Psoas muscle (tissue), 8 donors: ENCODE results near the gene GRB10. TPM values are rescaled to one million over a fixed set of nuclear protein-coding genes. Genes with fewer than 3 reads are reported as not detected.

Experiments
- ATAC-seq, 4 donors: fragments of 200-7000 bp; cut with Tn5 transposase; one replicate each; pipeline ENCODE4 v1.9.1; 2020; ENCODE audit warnings: moderate library complexity in 3 of 4, mild to moderate bottlenecking in 2 of 4
- DNase-seq, 2 donors: peaks; one replicate each; pipeline ENCODE4 v3.0.0-alpha.2; 2020
- H3K27ac ChIP-seq: fragments of 200-600 bp; one replicate; pipeline ENCODE4 v1.8.0; 2022
- H3K27me3 ChIP-seq, 3 donors: fragments of 200-600 bp in 1 of 3; one replicate each; pipeline versions ENCODE4 v1.6.1 to v1.8.0; 2013 to 2022; ENCODE audit warnings: low read length in 2 of 3, mild to moderate bottlenecking in 2 of 3, moderate library complexity in 1 of 3; ENCODE audit not compliant: insufficient read depth in 3 of 3
- H3K36me3 ChIP-seq, 2 donors: fragments of 200-600 bp in 1 of 2; one replicate each; pipeline versions ENCODE4 v1.6.1 to v1.8.0; 2013 to 2022; ENCODE audit warnings: low read depth in 1 of 2, mild to moderate bottlenecking in 1 of 2, moderate library complexity in 1 of 2; ENCODE audit not compliant: insufficient read depth in 1 of 2
- H3K4me1 ChIP-seq: fragments of 200-600 bp; one replicate; pipeline ENCODE4 v1.8.0; 2022
- H3K4me3 ChIP-seq: fragments of 200-600 bp; one replicate; pipeline ENCODE4 v1.8.0; 2022; ENCODE audit warnings: mild to moderate bottlenecking
- H3K9me3 ChIP-seq: fragments of 200-600 bp; one replicate; pipeline ENCODE4 v1.8.0; 2022
- WGBS, 3 donors: extraction: QIAGEN DNeasy Blood & Tissue Kit; methylation state at CpG; one replicate each; pipeline versions ENCODE4 v1.1.6 to v1.1.7; 2013; 5-methylcytosine and 5-hydroxymethylcytosine counted together
- intact Hi-C, 2 donors: fragments of 100-400 bp; cut with DNase I; formaldehyde crosslinking; loops; one replicate each; pipeline versions ENCODE4 v1.11.0 to v1.14.2; 2022
- polyA plus RNA-seq, 3 donors: library from polyadenylated mRNA; stranded (reverse); fragments of 200-250 nt; gene quantifications; one replicate each; pipeline ENCODE4 v1.2.3, GENCODE V29; 2013
- total RNA-seq, 4 donors: library from RNA; stranded (reverse); fragmentation: NEBNext Ultra II Directional in 2 of 4; extraction: Animal tissue kit (Norgen Biotek cat#: 25700) in 2 of 4; gene quantifications; one replicate each; pipeline versions ENCODE4 v1.2.1 to v1.2.4, GENCODE V29; 2021 to 2023
- TF ChIP-seq, protein P1 (sequence below): fragments of 200-600 bp; IDR thresholded peaks from one replicate; pipeline ENCODE4 v1.8.0; 2022; ENCODE audit warnings: antibody characterized with exemption
- donor health status: healthy with polysubstance abuse.
- donor health status: DM: no; HTN: no; CAD: no; lungs with moderate emphysema.
- donor health status: Bipolar disorder and iron deficiency.
- donor health status: healthy.
- donor health status: DM: yes; HTN: yes; CAD: no.
- donor health status: DM: no; HTN: no; CAD: no.
- donor health status: DM: no; HTN: no; CAD: no.
- donor health status: DM: yes; HTN: yes; CAD: no.

Gene GRB10
- total and polyA plus RNA-seq, 7 donors = 25.8 to 72.7 (median 53.0) TPM

DNA sequence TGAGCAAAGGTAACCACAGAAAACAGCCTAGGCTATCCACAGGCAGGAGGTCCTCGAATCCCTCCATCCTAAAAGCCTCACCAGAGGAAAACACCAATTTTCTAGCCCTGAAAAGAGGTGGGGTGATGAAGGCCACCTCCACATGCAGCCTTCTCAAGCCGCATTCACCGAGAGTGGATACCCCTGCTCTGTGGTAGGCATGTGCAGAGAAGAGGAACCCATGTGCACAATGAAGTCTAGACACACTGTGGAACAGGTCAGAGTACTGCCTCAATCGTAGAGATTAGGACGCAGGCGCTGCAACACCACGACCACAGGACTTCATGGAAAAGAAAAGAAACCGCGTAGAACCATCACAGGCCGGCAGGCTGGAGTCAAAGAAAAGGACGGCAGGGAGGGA is 38.8 kb downstream of the GRB10 start:
- Histone ChIP-seq H3K9me3 (no peaks in the 10 kb centered on the region), H3K4me3 (no peak overlapping the region), H3K27ac (no peak overlapping the region), H3K4me1 (peaks cover 12% of the 10 kb centered on the region), H3K36me3 (peaks cover 0 to 11% of the 10 kb centered on the region in 2 donors), H3K27me3 (no peaks in the 10 kb centered on the region)
- WGBS, 3 donors = 87 to 90% (median 88%) methylated on average over 11 of the region's 11 CpGs
- intact Hi-C loops = no loop called here
- TF ChIP-seq, protein P1, sequence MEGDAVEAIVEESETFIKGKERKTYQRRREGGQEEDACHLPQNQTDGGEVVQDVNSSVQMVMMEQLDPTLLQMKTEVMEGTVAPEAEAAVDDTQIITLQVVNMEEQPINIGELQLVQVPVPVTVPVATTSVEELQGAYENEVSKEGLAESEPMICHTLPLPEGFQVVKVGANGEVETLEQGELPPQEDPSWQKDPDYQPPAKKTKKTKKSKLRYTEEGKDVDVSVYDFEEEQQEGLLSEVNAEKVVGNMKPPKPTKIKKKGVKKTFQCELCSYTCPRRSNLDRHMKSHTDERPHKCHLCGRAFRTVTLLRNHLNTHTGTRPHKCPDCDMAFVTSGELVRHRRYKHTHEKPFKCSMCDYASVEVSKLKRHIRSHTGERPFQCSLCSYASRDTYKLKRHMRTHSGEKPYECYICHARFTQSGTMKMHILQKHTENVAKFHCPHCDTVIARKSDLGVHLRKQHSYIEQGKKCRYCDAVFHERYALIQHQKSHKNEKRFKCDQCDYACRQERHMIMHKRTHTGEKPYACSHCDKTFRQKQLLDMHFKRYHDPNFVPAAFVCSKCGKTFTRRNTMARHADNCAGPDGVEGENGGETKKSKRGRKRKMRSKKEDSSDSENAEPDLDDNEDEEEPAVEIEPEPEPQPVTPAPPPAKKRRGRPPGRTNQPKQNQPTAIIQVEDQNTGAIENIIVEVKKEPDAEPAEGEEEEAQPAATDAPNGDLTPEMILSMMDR = no peak
- ATAC-seq = peak in 1 of 4 donors; percentile 22
- DNase-seq = no peak

DNA sequence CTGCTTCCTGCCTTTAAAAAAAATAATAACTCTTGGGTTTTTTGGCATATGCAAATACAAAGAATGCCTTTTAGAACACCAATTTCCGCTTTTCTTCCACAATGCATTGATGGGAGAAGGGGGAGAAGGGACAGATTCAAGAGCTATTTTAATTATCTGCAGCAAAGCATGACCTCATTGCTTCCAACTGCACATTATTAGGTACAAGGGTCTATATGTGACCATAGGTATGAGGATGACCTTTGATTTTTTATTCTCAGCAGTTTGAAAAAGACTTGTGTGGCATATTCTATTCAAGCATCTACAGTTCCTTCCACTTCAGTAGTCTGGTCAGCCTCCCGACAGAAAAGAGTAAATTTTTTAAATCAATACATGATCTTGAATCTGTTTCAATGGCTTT is 39.7 kb downstream of the GRB10 start:
- Histone ChIP-seq H3K4me1 (peaks cover 18% of the 10 kb centered on the region), H3K4me3 (no peak overlapping the region), H3K27ac (no peak overlapping the region), H3K36me3 (peaks cover 0 to 7% of the 10 kb centered on the region in 2 donors), H3K9me3 (no peaks in the 10 kb centered on the region), H3K27me3 (no peaks in the 10 kb centered on the region)
- DNase-seq (no peak), ATAC-seq (no peak)
- TF ChIP-seq, protein P1 = no peak
- intact Hi-C loops = no loop called here
- 85 to 94% (median 88%) methylated on average over 2 of the region's 2 CpGs for WGBS, 3 donors

DNA sequence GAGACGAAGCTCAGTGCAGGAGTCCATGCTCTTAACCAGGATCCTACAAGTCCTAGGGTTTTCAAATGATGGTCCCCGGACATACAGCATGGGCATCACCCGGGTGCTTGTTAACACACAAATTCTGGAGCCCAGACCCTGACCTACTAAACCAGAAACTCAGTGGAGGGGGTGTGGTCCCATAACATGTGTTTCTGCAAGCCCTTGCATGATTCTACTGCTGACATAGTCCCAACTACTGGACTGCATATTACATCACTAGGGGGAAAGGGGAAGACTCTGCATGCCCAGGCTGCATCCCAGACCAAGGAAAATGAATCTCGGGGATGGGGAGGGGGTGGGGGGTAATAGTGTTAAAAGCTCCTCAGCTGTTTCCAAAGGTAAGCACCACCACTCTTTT is 40.3 kb downstream of the GRB10 start:
- peaks cover 18% of the 10 kb centered on the region for H3K4me1 ChIP-seq
- no peak overlapping the region for H3K27ac ChIP-seq
- peaks cover 0 to under 1% of the 10 kb centered on the region in 2 donors for H3K36me3 ChIP-seq
- H3K27me3 ChIP-seq = no peaks in the 10 kb centered on the region
- TF ChIP-seq, protein P1 = no peak
- no peak overlapping the region for H3K4me3 ChIP-seq
- ATAC-seq (peak in 1 of 4 donors; percentile 17), DNase-seq (no peak)
- no peaks in the 10 kb centered on the region for H3K9me3 ChIP-seq
- intact Hi-C loops = no loop called here
- WGBS, 3 donors = 88 to 93% (median 88%) methylated on average over 4 of the region's 4 CpGs

DNA sequence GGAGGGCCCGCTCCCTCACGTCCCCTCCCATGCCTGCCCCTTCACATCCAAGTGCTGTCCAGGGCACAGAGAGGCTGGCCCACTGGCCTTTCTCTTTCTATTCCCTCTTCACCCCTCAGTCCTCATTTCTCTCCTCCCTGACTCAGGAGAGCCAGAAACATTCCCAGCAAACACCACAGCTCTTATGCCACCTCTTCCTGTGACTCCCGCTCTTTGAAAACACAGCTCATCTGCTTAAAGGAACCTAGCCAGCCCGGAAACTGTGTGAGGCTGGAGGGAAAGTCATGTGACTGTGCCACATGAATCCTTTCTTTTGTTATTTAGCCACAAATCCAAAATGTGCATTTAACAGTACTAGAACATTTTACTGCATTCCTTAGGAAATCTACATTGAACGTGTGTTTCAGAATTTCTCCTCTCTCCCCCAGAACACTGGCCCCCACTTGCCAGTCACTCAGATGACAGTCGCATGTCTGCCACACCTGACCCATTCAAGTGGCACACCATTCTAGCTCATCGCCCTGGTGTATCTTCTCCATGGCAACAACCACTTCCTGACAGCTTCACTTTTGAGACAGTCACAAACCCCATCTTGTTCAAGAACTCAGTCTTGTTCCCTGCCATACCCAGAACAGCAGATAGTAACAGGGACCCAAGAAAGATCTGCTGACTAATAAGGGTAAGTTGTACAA is 42.8 kb downstream of the GRB10 start:
- H3K27ac ChIP-seq = no peak overlapping the region
- WGBS, 3 donors = 80 to 82% (median 80%) methylated on average over 7 of the region's 7 CpGs

More for the DNA sequence above, 42.8 kb downstream of the GRB10 start:
- H3K4me3 ChIP-seq = no peak overlapping the region
- peaks cover 18% of the 10 kb centered on the region for H3K4me1 ChIP-seq
- DNase-seq = no peak
- ATAC-seq = peak in 2 of 4 donors; percentile 40 to 41
- intact Hi-C loops = no loop called here
- no peaks in the 10 kb centered on the region for H3K9me3 ChIP-seq
- H3K36me3 ChIP-seq = no peaks in the 10 kb centered on the region
- H3K27me3 ChIP-seq = no peaks in the 10 kb centered on the region
- TF ChIP-seq, protein P1 = no peak
